ENCODE measurements around the gene AMN1. TPM values are rescaled to one million over a fixed set of nuclear protein-coding genes. Genes with fewer than 3 reads are reported as not detected.

AMN1 gene
- total and polyA plus RNA-seq, 2 experiments from 2014 or later = 12.6 to 17.7 TPM

GRCh38 chr12:31622038-31622437 lies 106.8 kb downstream of the AMN1 start:
- DNase-seq (ENCODE audit: low spot score) (no peak), ATAC-seq (no peak)
- Histone ChIP-seq H2AFZ (no peak overlapping the region), H3K4me2 (no peak overlapping the region), H3F3A (replicated peaks; ENCODE audit: low read depth) (no peaks in the 10 kb centered on the region), H3K27me3 (ENCODE audit: insufficient read depth) (no peaks in the 10 kb centered on the region), H3K4me1 (ENCODE audit: insufficient read depth) (no peaks in the 10 kb centered on the region), H3K27ac (ENCODE audit: low read depth) (no peak overlapping the region), H3K36me3 (ENCODE audit: insufficient read depth) (no peaks in the 10 kb centered on the region), H3K4me3 (no peak overlapping the region), H3K9me2 (ENCODE audit: insufficient read depth) (no peaks in the 10 kb centered on the region), H3K79me2 (replicated peaks; ENCODE audit: insufficient read depth) (no peaks in the 10 kb centered on the region), H4K20me1 (replicated peaks; ENCODE audit: insufficient read depth) (no peaks in the 10 kb centered on the region)
- Mint-ChIP-seq H3K36me3 (ENCODE audit: low read depth) (no peaks in the 10 kb centered on the region), H3K4me1 (no peaks in the 10 kb centered on the region), H3K27ac (no peak overlapping the region), H3K4me3 (no peak overlapping the region), H3K27me3 (ENCODE audit: insufficient read depth, low read depth, poor library complexity) (peaks cover 3% of the 10 kb centered on the region), H3K9me3 (no peaks in the 10 kb centered on the region)
- TF ChIP-seq, protein P1, sequence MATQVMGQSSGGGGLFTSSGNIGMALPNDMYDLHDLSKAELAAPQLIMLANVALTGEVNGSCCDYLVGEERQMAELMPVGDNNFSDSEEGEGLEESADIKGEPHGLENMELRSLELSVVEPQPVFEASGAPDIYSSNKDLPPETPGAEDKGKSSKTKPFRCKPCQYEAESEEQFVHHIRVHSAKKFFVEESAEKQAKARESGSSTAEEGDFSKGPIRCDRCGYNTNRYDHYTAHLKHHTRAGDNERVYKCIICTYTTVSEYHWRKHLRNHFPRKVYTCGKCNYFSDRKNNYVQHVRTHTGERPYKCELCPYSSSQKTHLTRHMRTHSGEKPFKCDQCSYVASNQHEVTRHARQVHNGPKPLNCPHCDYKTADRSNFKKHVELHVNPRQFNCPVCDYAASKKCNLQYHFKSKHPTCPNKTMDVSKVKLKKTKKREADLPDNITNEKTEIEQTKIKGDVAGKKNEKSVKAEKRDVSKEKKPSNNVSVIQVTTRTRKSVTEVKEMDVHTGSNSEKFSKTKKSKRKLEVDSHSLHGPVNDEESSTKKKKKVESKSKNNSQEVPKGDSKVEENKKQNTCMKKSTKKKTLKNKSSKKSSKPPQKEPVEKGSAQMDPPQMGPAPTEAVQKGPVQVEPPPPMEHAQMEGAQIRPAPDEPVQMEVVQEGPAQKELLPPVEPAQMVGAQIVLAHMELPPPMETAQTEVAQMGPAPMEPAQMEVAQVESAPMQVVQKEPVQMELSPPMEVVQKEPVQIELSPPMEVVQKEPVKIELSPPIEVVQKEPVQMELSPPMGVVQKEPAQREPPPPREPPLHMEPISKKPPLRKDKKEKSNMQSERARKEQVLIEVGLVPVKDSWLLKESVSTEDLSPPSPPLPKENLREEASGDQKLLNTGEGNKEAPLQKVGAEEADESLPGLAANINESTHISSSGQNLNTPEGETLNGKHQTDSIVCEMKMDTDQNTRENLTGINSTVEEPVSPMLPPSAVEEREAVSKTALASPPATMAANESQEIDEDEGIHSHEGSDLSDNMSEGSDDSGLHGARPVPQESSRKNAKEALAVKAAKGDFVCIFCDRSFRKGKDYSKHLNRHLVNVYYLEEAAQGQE (IDR thresholded peaks at IDR 0.05; ENCODE audit: unreplicated experiment) = no peak
- TF ChIP-seq EZH2phosphoT487 (IDR thresholded peaks at IDR 0.05; ENCODE audit: unreplicated experiment) (no peak), ETS1 (IDR thresholded peaks at IDR 0.05) (no peak), JUNB (IDR thresholded peaks at IDR 0.05; ENCODE audit: unreplicated experiment) (no peak), STAT1 (IDR thresholded peaks at IDR 0.05; ENCODE audit: unreplicated experiment) (no peak), NANOG (IDR thresholded peaks at IDR 0.05; ENCODE audit: borderline replicate concordance) (no peak), EZH2 (IDR thresholded peaks at IDR 0.05; ENCODE audit: low read depth, unreplicated experiment) (no peak), ZNF331 (CRISPR knock-in tag; IDR thresholded peaks at IDR 0.05; ENCODE audit: low read depth) (no peak), CREB1 (CRISPR knock-in tag; IDR thresholded peaks at IDR 0.05; ENCODE audit: low read depth) (no peak)

Small RNA genes lying within 50 kb of the gene (small RNA-seq; reads per million reads assigned to genes)
- not detected for gene AC023157.2 (ENCODE audit: low replicate concordance)

Other genes starting within 250 kb of the AMN1 start
- 17.2 and 19.3 TPM in 2 replicates for gene DENND5B, start 137.9 kb downstream of the AMN1 start, total RNA-seq (2014; rRNA removed; shearing (Covaris generic))
- 5.4 and 6.5 TPM in 2 replicates for gene DENND5B, start 137.9 kb downstream of the AMN1 start, polyA plus RNA-seq (2016; fragmentation: Nextera tagmentation; extraction: Ambion mirVana)
- gene ETFBKMT, start 69.3 kb downstream of the AMN1 start, total RNA-seq (2014; rRNA removed; shearing (Covaris generic)) = 2.3 and 3.2 TPM in 2 replicates
- gene ETFBKMT, start 69.3 kb downstream of the AMN1 start, polyA plus RNA-seq (2016; fragmentation: Nextera tagmentation; extraction: Ambion mirVana) = 0.79 and 0.87 TPM in 2 replicates
- gene RESF1, start 230.4 kb upstream of the AMN1 start, total RNA-seq (2014; rRNA removed; shearing (Covaris generic)) = 236 and 313 TPM in 2 replicates
- 126 and 134 TPM in 2 replicates for gene RESF1, start 230.4 kb upstream of the AMN1 start, polyA plus RNA-seq (2016; fragmentation: Nextera tagmentation; extraction: Ambion mirVana)